ENCODE results near the gene SLC35C1.
"Not testable (repeated sequence)": the region's sequence is repeated elsewhere in the genome, so short reads cannot be mapped to it uniquely, and the experiment has no call there.

The SLC35C1 gene

GRCh38 chr11:45791524-45791923, 13.4 kb upstream of the SLC35C1 start:
- DNase-seq, result no peak

GRCh38 chr11:45794169-45794568, 10.8 kb upstream of the SLC35C1 start:
- no peak for DNase-seq

GRCh38 chr11:45795379-45795778, 9.6 kb upstream of the SLC35C1 start:
- DNase-seq, result no peak

GRCh38 chr11:45796461-45796861, 8.5 kb upstream of the SLC35C1 start:
- DNase-seq, result no peak

- DNase-seq, result no peak
These were observed 6.0 kb upstream of the SLC35C1 start for GRCh38 chr11:45798793-45799441.

GRCh38 chr11:45799562-45799961, 5.4 kb upstream of the SLC35C1 start:
- DNase-seq, result no peak

- DNase-seq, result no peak
These were observed 4.7 kb upstream of the SLC35C1 start for GRCh38 chr11:45800261-45800660.

- DNase-seq, result peak; percentile 65
These were observed 3.1 kb upstream of the SLC35C1 start for GRCh38 chr11:45801723-45802315.

GRCh38 chr11:45802531-45803317, 2.2 kb upstream of the SLC35C1 start:
- no peak for DNase-seq

GRCh38 chr11:45803971-45804760, 783 bp upstream of the SLC35C1 start:
- peak; percentile 74 for DNase-seq

GRCh38 chr11:45805305-45806071, 539 bp downstream of the SLC35C1 start:
- peak; percentile 48 for DNase-seq

- DNase-seq, result no peak
These were observed 1.4 kb downstream of the SLC35C1 start for GRCh38 chr11:45806072-45806933.

GRCh38 chr11:45806937-45807791, 2.2 kb downstream of the SLC35C1 start:
- peak; percentile 34 for DNase-seq

GRCh38 chr11:45807792-45808238, 2.9 kb downstream of the SLC35C1 start:
- DNase-seq, result no peak

- DNase-seq, result not testable (repeated sequence)
These were observed 3.5 kb downstream of the SLC35C1 start for GRCh38 chr11:45808427-45808826.

GRCh38 chr11:45809456-45810395, 4.8 kb downstream of the SLC35C1 start:
- DNase-seq, result no peak

- no peak for DNase-seq
These were observed 5.6 kb downstream of the SLC35C1 start for GRCh38 chr11:45810431-45811108.

- DNase-seq, result no peak
These were observed 6.1 kb downstream of the SLC35C1 start for GRCh38 chr11:45811109-45811435.
